Vagina (tissue), 2 donors: ENCODE results near the gene AMOT. TPM values are rescaled to one million over a fixed set of nuclear protein-coding genes. Genes with fewer than 3 reads are reported as not detected.

Experiments
- DNase-seq, 2 donors: peaks; one replicate each; pipeline ENCODE4 v3.0.0-alpha.2; 2017; ENCODE audit errors: extremely low spot score in 2 of 2
- H3K27ac ChIP-seq: fragments of 200-600 bp; sonication (generic); one replicate; pipeline ENCODE4 v1.5.1; 2019
- H3K27me3 ChIP-seq: fragments of 200-600 bp; sonication (generic); one replicate; pipeline ENCODE4 v1.5.1; 2019
- H3K36me3 ChIP-seq, 2 donors: fragments of 200-600 bp; sonication (generic); one replicate each; pipeline ENCODE4 v1.5.1; 2017 to 2019
- H3K4me1 ChIP-seq: fragments of 200-600 bp; sonication (generic); one replicate; pipeline ENCODE4 v1.5.1; 2019
- H3K4me3 ChIP-seq, 2 donors: fragments of 200-600 bp; sonication (generic); 1 replicate in 1 of 2; 2 replicates in 1 of 2; pipeline ENCODE4 v1.5.1; 2016 to 2019
- H3K9me3 ChIP-seq: fragments of 200-600 bp; sonication (generic); one replicate; pipeline ENCODE4 v1.5.1; 2019
- CTCF ChIP-seq, 3 experiments: fragments of 450-650 bp in 2 of 3; fragments of 200-600 bp in 1 of 3; sonication (generic) in 1 of 3; IDR thresholded peaks; one replicate each; pipeline ENCODE4 v1.5.1; 2017 to 2019; ENCODE audit warnings: antibody characterized with exemption in 3 of 3, mild to moderate bottlenecking in 2 of 3, moderate library complexity in 2 of 3
- POLR2A ChIP-seq, 2 donors: fragments of 450-650 bp; IDR thresholded peaks; one replicate each; pipeline ENCODE4 v1.6.1; 2017; ENCODE audit warnings: antibody characterized with exemption in 2 of 2, mild to moderate bottlenecking in 2 of 2, moderate library complexity in 2 of 2
- POLR2AphosphoS5 ChIP-seq, 2 donors: sonication (generic); formaldehyde crosslinking; IDR thresholded peaks; one replicate each; pipeline ENCODE4 v1.9.0; 2017; ENCODE audit warnings: antibody characterized with exemption in 2 of 2, mild to moderate bottlenecking in 2 of 2, low read depth in 1 of 2; ENCODE audit not compliant: insufficient read depth in 1 of 2
- intact Hi-C: fragments of 100-400 bp; cut with DNase I; formaldehyde crosslinking; loops from one replicate; pipeline ENCODE4 v1.15.1; 2023
- total RNA-seq: library from RNA; depleted of rRNA; stranded (reverse); fragments of >200 nt; gene quantifications from one replicate; pipeline ENCODE4 v1.2.3, GENCODE V29; 2016

AMOT gene
- total RNA-seq, 1 donor from 2014 or later = 9.8 TPM

GRCh38 chrX:112819008-112819640 lies 21.5 kb downstream of the AMOT start:
- TF ChIP-seq CTCF (IDR thresholded peaks at IDR 0.05) (no peak), POLR2AphosphoS5 (IDR thresholded peaks at IDR 0.05; ENCODE audit: insufficient read depth in 1 of 2, low read depth in 1 of 2) (no peak), POLR2A (IDR thresholded peaks at IDR 0.05) (no peak)
- H3K36me3 ChIP-seq = peaks cover 0 to 6% of the 10 kb centered on the region in 2 donors
- H3K4me1 ChIP-seq = peaks cover 22% of the 10 kb centered on the region
- H3K4me3 ChIP-seq = no peak overlapping the region
- intact Hi-C loops = no loop called here
- no peak overlapping the region for H3K27ac ChIP-seq
- no peaks in the 10 kb centered on the region for H3K27me3 ChIP-seq
- H3K9me3 ChIP-seq = no peaks in the 10 kb centered on the region
- no peak for DNase-seq

GRCh38 chrX:112818114-112819007 lies 22.3 kb downstream of the AMOT start:
- Histone ChIP-seq H3K9me3 (no peaks in the 10 kb centered on the region), H3K36me3 (peaks cover 0 to 6% of the 10 kb centered on the region in 2 donors), H3K27ac (no peak overlapping the region), H3K4me3 (no peak overlapping the region), H3K4me1 (peaks cover 22% of the 10 kb centered on the region), H3K27me3 (no peaks in the 10 kb centered on the region)
- DNase-seq = no peak
- TF ChIP-seq POLR2A (IDR thresholded peaks at IDR 0.05) = no peak
- no peak for TF ChIP-seq CTCF (IDR thresholded peaks at IDR 0.05)
- TF ChIP-seq POLR2AphosphoS5 (IDR thresholded peaks at IDR 0.05; ENCODE audit: insufficient read depth in 1 of 2, low read depth in 1 of 2) = no peak
- intact Hi-C loops = no loop called here

- Histone ChIP-seq H3K36me3 (peaks cover 0 to 6% of the 10 kb centered on the region in 2 donors), H3K27me3 (no peaks in the 10 kb centered on the region), H3K9me3 (no peaks in the 10 kb centered on the region), H3K27ac (no peak overlapping the region), H3K4me3 (no peak overlapping the region), H3K4me1 (peaks cover 22% of the 10 kb centered on the region)
- intact Hi-C loops = no loop called here
- DNase-seq = no peak
- TF ChIP-seq POLR2A (IDR thresholded peaks at IDR 0.05) = no peak
These were observed 23.7 kb downstream of the AMOT start for GRCh38 chrX:112816908-112817307.

GRCh38 chrX:112814496-112814895 lies 26.1 kb downstream of the AMOT start:
- Histone ChIP-seq H3K4me1 (peaks cover 8% of the 10 kb centered on the region), H3K9me3 (no peaks in the 10 kb centered on the region), H3K27ac (no peak overlapping the region), H3K27me3 (no peaks in the 10 kb centered on the region), H3K4me3 (no peak overlapping the region), H3K36me3 (peaks cover 0 to 6% of the 10 kb centered on the region in 2 donors)
- intact Hi-C loops = no loop called here
- no peak for DNase-seq
- TF ChIP-seq POLR2A (IDR thresholded peaks at IDR 0.05) = no peak
- no peak for TF ChIP-seq POLR2AphosphoS5 (IDR thresholded peaks at IDR 0.05; ENCODE audit: insufficient read depth in 1 of 2, low read depth in 1 of 2)
- no peak for TF ChIP-seq CTCF (IDR thresholded peaks at IDR 0.05)

GRCh38 chrX:112812741-112813140 lies 27.9 kb downstream of the AMOT start:
- no peak for DNase-seq
- H3K4me3 ChIP-seq = no peak overlapping the region
- TF ChIP-seq CTCF (IDR thresholded peaks at IDR 0.05) = no peak
- TF ChIP-seq POLR2AphosphoS5 (IDR thresholded peaks at IDR 0.05; ENCODE audit: insufficient read depth in 1 of 2, low read depth in 1 of 2) = no peak
- TF ChIP-seq POLR2A (IDR thresholded peaks at IDR 0.05) = no peak
- H3K36me3 ChIP-seq = peaks cover 0 to 7% of the 10 kb centered on the region in 2 donors
- intact Hi-C loops = no loop called here
- H3K27me3 ChIP-seq = no peaks in the 10 kb centered on the region
- H3K27ac ChIP-seq = no peak overlapping the region
- H3K4me1 ChIP-seq = no peaks in the 10 kb centered on the region
- H3K9me3 ChIP-seq = no peaks in the 10 kb centered on the region
